ENCODE results near the gene SIPA1L3.

SIPA1L3 gene

DNA sequence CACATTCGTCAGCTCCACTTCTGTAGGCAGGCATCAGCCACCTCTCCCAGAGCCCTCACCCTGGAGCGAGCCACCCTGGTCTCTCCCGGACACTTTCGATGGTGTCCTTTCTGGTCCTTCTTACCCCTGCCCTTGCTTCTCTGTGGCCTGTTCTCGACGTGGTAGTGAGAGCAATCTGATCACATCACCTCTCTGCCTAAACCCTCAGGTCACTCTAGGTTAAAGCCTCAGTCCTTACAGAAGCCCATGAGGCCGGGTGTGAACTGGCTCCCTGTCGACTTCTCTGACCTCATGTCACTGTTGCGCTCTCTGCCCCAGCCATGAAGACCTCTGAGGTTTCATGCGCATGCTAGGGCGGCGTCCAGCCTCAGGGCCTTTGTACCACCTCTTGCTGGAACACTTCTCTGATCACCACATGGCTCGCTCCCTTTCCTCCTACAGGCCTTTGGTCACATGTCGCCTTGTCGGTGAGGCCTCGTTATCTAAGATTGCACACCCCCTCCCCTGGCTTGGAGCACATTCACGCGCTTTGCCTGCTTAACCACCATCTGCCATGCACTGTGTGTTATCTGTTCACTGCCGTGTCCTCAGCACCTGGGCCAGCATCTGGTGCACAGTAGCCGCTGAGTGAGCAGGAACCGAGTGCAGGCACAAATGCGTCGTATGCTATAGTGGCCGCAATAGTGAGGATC, 215.5 kb downstream of the SIPA1L3 start:
- H2AFZ ChIP-seq (ENCODE audit: low read length) = no peak overlapping the region
- no peaks in the 10 kb centered on the region for H3K27me3 ChIP-seq (ENCODE audit: insufficient read depth, low read length)
- H3K79me2 ChIP-seq (ENCODE audit: insufficient read depth, low read length) = no peaks in the 10 kb centered on the region
- no peaks in the 10 kb centered on the region for H3K9me2 ChIP-seq (ENCODE audit: low read depth, low read length)
- H3K4me1 ChIP-seq (ENCODE audit: insufficient read depth, low read length, severe bottlenecking) = no peaks in the 10 kb centered on the region
- no peak overlapping the region for H3K9ac ChIP-seq (ENCODE audit: low read length)
- TF ChIP-seq CTCF (IDR thresholded peaks at IDR 0.05; ENCODE audit: low read length) = no peak
- H3K27ac ChIP-seq (ENCODE audit: low read depth, low read length, poor library complexity, severe bottlenecking) = no peak overlapping the region
- H3F3A ChIP-seq (ENCODE audit: insufficient read depth, low read length) = no peaks in the 10 kb centered on the region
- H4K20me1 ChIP-seq (ENCODE audit: insufficient read depth, low read length) = no peaks in the 10 kb centered on the region
- H3K4me2 ChIP-seq (ENCODE audit: low read length) = no peak overlapping the region
- H3K9me3 ChIP-seq (ENCODE audit: low read length) = 0 out of 2 replicates have a peak, but pooled peaks cover 3% of the 10 kb centered on the region
- no peak overlapping the region for H3K4me3 ChIP-seq (ENCODE audit: low read depth, low read length, poor library complexity, severe bottlenecking)
- H3K36me3 ChIP-seq (ENCODE audit: insufficient read depth, low read length) = peaks cover 55% of the 10 kb centered on the region

- no peak for TF ChIP-seq CTCF (IDR thresholded peaks at IDR 0.05; ENCODE audit: low read length)
- no peak for TF ChIP-seq EZH2 (IDR thresholded peaks at IDR 0.05; ENCODE audit: borderline replicate concordance, low read length)
- H3K4me2 ChIP-seq (ENCODE audit: low read length) = no peak overlapping the region
- no peak overlapping the region for H2AFZ ChIP-seq (ENCODE audit: low read length)
- no peaks in the 10 kb centered on the region for H3K9me2 ChIP-seq (ENCODE audit: low read depth, low read length)
- no peaks in the 10 kb centered on the region for H3K4me1 ChIP-seq (ENCODE audit: insufficient read depth, low read length, severe bottlenecking)
- H3K27ac ChIP-seq (ENCODE audit: low read depth, low read length, poor library complexity, severe bottlenecking) = no peak overlapping the region
- H3K79me2 ChIP-seq (ENCODE audit: insufficient read depth, low read length) = no peaks in the 10 kb centered on the region
- H3F3A ChIP-seq (ENCODE audit: insufficient read depth, low read length) = no peaks in the 10 kb centered on the region
- H3K9ac ChIP-seq (ENCODE audit: low read length) = no peak overlapping the region
- no peaks in the 10 kb centered on the region for H4K20me1 ChIP-seq (ENCODE audit: insufficient read depth, low read length)
- peaks cover 30% of the 10 kb centered on the region for H3K36me3 ChIP-seq (ENCODE audit: insufficient read depth, low read length)
- no peaks in the 10 kb centered on the region for H3K27me3 ChIP-seq (ENCODE audit: insufficient read depth, low read length)
- 0 out of 2 replicates have a peak, but pooled peaks cover 3% of the 10 kb centered on the region for H3K9me3 ChIP-seq (ENCODE audit: low read length)
- H3K4me3 ChIP-seq (ENCODE audit: low read depth, low read length, poor library complexity, severe bottlenecking) = no peak overlapping the region
Observed at GRCh38 chr19:38125238-38125637, 218.2 kb downstream of the SIPA1L3 start.

DNA sequence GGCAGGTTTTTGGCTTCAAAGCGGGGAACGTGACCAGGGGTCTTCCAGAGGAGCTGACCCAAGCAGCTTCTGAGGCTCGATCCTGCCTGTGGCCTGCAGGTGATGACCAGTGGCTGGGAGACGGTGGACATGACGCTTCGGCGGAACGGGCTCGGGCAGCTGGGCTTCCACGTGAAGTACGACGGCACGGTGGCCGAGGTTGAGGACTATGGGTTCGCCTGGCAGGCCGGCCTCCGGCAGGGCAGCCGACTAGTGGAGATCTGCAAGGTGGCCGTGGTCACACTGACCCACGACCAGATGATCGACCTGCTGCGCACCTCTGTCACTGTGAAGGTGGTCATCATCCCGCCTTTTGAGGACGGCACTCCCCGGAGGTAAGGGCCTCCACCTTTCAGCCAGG, 223.4 kb downstream of the SIPA1L3 start:
- no peak overlapping the region for H3K27ac ChIP-seq (ENCODE audit: low read depth, low read length, poor library complexity, severe bottlenecking)
- no peak for TF ChIP-seq CTCF (IDR thresholded peaks at IDR 0.05; ENCODE audit: low read length)
- no peak for TF ChIP-seq EZH2 (IDR thresholded peaks at IDR 0.05; ENCODE audit: borderline replicate concordance, low read length)
- H3K9me3 ChIP-seq (ENCODE audit: low read length) = no peaks in the 10 kb centered on the region
- no peak overlapping the region for H3K9ac ChIP-seq (ENCODE audit: low read length)
- no peaks in the 10 kb centered on the region for H3K79me2 ChIP-seq (ENCODE audit: insufficient read depth, low read length)
- H3K4me1 ChIP-seq (ENCODE audit: insufficient read depth, low read length, severe bottlenecking) = no peaks in the 10 kb centered on the region
- H3F3A ChIP-seq (ENCODE audit: insufficient read depth, low read length) = no peaks in the 10 kb centered on the region
- H3K9me2 ChIP-seq (ENCODE audit: low read depth, low read length) = no peaks in the 10 kb centered on the region
- no peak overlapping the region for H3K4me3 ChIP-seq (ENCODE audit: low read depth, low read length, poor library complexity, severe bottlenecking)
- peaks cover 3% of the 10 kb centered on the region for H3K36me3 ChIP-seq (ENCODE audit: insufficient read depth, low read length)
- no peak overlapping the region for H2AFZ ChIP-seq (ENCODE audit: low read length)
- H3K27me3 ChIP-seq (ENCODE audit: insufficient read depth, low read length) = no peaks in the 10 kb centered on the region
- no peaks in the 10 kb centered on the region for H4K20me1 ChIP-seq (ENCODE audit: insufficient read depth, low read length)
- H3K4me2 ChIP-seq (ENCODE audit: low read length) = no peak overlapping the region

All from OCI-LY1 (cell line).